NCI-H82 treated with DMSO at 0.1 percent for 48 hours (cell line): ENCODE data around the gene RIIAD1.
A peak's percentile ranks its signal among the peaks of the same experiment; 100 is the strongest.
"Not testable (repeated sequence)": the region's sequence is repeated elsewhere in the genome, so short reads cannot be mapped to it uniquely, and the experiment has no call there.

ENCODE experiments used
- DNase-seq: peaks from one replicate; lab custom pipeline; 2025; ENCODE audit not compliant: unreplicated experiment; lab: John Stamatoyannopoulos, UW

RIIAD1 gene

GRCh38 chr1:151720974-151721787 lies at the start of gene RIIAD1:
TSS of gene RIIAD1 (plus strand) at chr1:151721522. CDS start at chr1:151721537, 15 bp downstream.
- DNase-seq, result no peak

- no peak for DNase-seq
These were observed 47.9 kb upstream of the RIIAD1 start for GRCh38 chr1:151673407-151673806.

DNA sequence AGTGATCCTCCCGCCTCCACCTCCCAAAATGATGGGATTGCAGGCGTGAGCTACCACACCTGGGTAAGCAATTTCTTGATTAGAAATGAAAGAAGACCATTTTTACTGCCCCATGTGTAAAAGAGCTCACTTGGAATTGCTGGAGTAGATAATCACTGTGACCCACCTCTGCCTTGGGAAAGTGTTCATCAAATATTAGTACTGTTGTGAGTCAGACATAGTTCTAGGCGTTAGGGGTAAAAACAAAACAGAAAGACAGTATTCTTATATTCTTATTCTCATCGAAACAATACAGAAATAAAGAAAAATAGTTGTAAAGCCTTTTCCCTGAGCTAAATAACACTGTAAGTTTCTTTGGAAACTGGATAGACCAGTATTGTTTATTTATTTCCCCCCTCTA lies 40.9 kb upstream of the RIIAD1 start:
- no peak for DNase-seq

- DNase-seq, result no peak
These were observed 40.5 kb upstream of the RIIAD1 start for GRCh38 chr1:151680826-151681225.

GRCh38 chr1:151681923-151682322 lies 39.4 kb upstream of the RIIAD1 start:
- no peak for DNase-seq

GRCh38 chr1:151682901-151683300 lies 38.4 kb upstream of the RIIAD1 start:
- not testable (repeated sequence) for DNase-seq

DNA sequence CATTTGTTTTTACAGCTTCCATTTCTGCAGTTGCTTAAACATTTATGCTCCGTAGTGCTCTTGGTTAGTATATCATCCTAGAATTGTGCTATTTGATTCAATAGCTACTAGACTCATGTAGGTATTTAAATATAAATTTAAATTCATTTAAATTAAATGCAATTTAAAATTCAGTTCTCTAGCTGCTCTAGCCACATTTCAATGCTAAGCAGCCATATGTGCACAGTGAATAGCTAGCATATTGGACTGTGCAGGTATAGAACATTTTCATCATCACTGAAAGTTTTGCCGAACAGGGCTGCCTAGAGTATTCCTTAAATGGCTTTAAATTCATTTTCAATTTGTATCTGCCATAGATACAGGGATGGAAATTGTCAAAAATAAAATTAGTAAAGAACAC lies 37.2 kb upstream of the RIIAD1 start:
- no peak for DNase-seq

DNA sequence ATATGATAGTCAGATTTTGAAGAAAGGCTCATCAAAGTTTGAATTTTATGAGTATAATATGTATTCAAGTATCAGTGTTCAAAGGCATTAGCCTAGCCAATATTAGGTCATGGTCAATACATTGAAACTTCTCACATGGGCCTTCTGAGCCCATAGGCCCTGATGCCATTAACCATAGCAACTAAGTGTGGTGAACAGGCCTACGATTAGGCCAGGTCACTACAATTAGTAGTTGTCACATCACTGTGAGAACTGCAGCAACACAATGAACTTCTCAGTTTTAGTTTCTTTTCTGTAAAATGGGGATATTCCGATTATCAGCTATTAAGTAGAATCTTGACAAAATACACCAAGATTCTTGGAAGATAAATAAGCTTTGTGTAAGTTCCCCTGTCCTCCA lies 34.8 kb upstream of the RIIAD1 start:
- no peak for DNase-seq

GRCh38 chr1:151689494-151689893 lies 31.8 kb upstream of the RIIAD1 start:
- DNase-seq, result no peak

- no peak for DNase-seq
These were observed 29.1 kb upstream of the RIIAD1 start for GRCh38 chr1:151692226-151692625.

DNA sequence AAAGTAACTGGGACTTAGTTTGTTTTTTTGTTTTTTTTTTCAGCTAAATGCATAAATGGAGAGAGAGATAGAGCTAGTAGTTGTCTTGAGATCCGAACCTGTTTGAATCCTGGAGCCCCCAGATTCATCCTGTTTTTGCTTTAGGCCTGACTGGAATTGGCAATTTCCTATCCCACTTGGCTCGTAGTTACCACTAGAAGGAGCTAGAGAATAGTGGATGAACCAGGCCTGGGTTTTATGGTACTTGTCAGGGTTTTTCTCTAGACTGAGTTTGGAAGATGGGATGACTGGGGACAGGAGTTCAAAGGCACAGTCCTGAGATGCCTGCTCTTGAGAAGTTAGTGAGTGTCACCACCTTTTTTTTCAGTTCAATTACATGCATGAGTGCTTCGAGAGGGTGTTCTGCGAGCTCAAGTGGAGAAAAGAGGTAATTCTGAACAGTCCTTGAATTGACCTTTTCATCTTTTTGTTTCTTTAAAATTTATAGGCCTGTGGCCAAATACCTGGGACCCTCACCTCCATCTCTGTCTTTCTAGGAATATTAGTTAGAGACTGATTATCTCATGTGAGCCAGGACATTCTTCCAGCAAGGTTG lies 28.2 kb upstream of the RIIAD1 start:
- DNase-seq, result peak; percentile 49

- no peak for DNase-seq
These were observed 19.8 kb upstream of the RIIAD1 start for GRCh38 chr1:151701515-151701914.

DNA sequence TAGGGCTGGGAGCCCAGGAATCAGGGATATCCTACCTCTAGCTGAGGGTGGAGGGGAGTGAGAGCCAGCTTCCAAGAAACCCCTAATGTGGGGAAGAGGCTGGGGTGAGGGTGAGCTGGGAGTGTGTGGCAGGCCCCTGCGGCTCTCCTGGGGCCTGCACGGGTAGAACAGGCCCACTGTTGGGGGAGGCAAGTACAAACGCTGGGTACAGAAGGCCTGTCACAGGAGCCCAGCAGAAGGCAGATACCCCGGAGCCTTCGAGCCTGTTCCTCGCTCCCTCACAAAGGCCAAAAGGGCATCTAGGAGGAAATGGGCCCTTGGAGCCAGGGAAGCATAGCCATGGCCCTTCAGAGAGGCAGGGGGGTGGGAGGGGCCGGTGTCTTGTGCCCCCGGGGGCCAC lies 18.4 kb upstream of the RIIAD1 start:
- no peak for DNase-seq

GRCh38 chr1:151703813-151704212 lies 17.5 kb upstream of the RIIAD1 start:
- no peak for DNase-seq

DNA sequence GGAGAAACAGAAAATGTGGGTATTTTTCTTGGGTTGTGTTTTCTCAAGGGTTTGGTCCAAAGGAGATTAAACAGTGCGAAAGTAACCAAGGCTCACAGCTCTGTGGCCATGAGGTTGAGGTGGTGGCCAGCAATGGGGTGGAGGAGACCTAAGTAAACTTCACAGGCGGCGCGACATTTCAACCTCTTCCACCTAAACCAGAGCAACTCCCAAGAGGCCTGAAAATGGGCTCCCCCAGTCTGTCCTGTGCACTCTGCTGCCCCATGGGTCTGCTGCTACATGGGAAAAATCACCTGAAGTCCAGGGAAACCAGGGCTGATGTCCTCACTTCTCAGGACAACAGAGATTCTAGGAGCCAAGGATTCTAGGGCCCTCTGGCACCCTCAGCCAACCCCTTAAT lies 17.1 kb upstream of the RIIAD1 start:
- DNase-seq, result no peak

DNA sequence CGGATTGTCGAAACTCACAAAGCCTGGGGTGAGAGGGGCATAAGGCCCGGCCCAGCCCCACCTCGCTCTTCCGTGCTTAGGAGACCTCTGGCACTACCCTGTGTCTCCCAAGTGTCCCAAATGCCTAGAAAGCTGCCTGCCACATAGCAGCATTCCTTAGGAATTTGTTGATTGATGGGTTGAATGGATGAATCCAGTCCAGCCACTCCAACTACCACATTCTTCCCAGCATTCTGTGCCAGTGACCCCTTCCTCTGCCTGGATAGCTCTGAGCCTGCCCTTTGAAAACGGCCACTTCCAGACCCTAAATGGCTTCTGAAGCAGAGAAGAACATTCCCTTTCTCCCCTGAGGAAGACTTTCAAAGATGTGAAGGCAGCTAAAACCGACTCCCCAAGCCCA lies 16.2 kb upstream of the RIIAD1 start:
- DNase-seq, result no peak

GRCh38 chr1:151705753-151706463 lies 15.4 kb upstream of the RIIAD1 start:
- no peak for DNase-seq

- no peak for DNase-seq
These were observed 14.6 kb upstream of the RIIAD1 start for GRCh38 chr1:151706464-151707415.

DNA sequence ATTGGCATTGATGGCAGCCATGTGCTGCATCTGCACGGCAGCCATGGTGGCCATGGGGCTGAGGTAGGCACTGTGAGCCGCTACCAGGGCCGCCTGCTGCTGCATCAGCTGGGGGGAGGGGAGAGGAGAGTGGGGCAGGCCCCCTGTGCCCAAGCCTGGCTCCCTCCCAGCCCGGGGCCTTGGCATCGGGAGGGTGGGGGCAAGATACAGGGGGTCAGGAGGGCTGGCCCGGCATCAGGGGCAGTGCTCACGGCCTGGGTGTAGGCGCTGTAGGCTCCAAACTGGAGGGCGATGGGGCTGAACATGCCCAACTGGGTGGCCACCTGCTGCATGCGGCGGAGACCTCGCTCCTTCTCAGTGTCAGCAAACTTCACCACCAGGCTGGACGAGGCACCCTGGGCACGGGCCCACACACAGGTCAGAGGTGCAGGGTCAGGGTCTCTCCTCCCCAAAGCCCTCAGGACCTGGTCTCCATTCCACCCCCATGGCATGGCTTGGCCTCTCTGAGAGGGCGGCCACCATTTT lies 13.7 kb upstream of the RIIAD1 start:
- DNase-seq, result no peak

DNA sequence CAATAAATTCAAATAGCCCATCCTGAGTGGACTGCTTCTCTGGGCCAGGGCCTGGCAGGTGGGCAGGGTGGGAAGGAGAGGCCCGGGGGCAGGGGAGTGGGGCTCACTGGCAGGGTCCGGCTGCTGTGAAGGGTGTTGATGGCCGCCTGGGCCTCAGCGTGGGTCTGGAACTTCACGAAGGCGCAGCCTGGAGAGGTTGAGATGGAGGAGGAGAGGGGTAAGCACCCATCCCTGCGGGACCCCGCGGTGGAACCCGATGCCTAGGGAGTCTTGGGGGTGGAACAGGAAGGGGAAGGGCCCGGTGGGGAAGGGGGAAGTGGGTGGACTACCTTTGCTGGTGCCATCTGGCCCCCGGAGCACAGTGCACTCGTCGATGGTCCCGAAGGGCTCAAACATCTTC lies 12.4 kb upstream of the RIIAD1 start:
- DNase-seq, result no peak
